GF-D8 (cell line): ENCODE data around the gene P2RY4.
"Not testable (repeated sequence)": the region's sequence is repeated elsewhere in the genome, so short reads cannot be mapped to it uniquely, and the experiment has no call there.

Experiments used
- DNase-seq: peaks from one replicate; lab custom pipeline; 2025; lab: John Stamatoyannopoulos, UW

Gene P2RY4

DNA sequence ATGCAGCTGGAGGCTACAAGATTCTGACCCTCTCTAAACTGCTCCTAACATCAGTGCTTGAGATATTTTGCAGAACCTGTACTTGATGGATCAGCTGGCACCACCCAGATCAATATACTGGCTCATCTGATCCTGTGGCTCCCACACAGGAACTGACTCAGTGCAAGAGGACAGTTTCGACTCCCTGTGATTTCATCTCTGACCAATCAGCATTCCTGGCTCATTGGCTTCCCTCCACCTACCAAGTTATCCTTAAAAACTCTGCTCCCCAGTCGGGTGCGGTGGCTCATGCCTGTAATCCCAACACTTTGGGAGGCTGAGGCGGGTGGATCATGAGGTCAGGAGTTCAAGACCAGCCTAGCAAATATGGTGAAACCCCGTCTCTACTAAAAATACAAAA is 16.4 kb downstream of the P2RY4 start:
- not testable (repeated sequence) for DNase-seq

DNA sequence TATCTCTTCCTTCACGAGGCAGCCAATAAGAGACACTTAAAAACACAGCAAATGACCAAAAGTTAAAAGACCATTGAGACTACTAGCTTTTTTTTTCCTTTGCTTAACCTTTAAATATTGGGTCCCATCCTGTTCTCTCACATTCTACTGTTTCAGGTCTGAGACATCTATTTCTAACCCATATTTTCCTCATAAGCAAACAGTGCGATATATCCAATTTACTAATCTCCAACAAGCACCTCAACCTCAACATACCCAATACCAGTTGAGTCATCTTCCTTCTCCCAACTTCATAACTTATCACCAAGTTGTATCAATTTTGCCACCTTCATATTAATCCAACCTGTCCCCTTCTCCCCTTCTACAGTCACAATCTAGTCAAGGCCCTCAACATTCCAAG is 18.5 kb downstream of the P2RY4 start:
- DNase-seq = no peak

DNA sequence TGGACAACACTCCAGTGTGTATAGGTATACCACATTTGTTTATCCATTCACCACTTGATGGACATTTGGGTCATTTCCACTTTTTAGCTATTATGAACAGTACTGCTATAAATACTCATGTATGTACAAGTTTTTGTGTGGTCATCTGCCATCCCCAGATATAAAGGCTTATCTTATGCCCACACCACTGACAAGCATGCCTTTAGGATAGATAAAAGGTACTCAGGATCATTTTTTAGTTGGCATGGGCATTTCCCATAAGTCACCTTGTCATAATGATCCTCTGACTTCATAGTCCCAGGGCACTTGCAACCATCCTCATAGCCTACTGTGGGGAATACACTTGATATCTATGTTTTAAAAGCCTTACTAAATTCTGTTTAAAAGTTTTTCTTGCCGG is 19.3 kb downstream of the P2RY4 start:
- DNase-seq = no peak

DNA sequence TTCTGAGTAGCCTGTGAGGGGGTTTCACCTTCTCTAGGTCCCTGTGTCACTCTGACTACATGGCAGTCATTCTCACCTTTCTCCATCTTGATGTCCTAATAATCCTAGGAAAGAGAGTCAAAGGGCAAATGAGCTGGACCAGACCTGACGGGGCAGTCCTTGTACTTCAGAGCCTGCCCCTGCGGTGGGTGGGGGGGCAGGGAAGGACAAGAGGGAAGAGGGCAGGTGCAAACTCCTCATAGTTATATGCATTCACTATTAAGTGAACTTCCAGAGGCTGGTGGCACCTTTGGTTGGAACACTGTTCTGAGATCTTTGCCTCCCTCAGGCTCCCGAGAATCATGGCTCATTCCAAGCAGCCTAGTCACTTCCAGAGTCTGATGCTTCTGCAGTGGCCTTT is 25.6 kb downstream of the P2RY4 start, which contains the start of gene AWAT1:
TSS of gene AWAT1 (plus strand) at position 301 of the 400 bp plus-strand sequence. CDS start at position 342, 41 bp downstream.
- no peak for DNase-seq

DNA sequence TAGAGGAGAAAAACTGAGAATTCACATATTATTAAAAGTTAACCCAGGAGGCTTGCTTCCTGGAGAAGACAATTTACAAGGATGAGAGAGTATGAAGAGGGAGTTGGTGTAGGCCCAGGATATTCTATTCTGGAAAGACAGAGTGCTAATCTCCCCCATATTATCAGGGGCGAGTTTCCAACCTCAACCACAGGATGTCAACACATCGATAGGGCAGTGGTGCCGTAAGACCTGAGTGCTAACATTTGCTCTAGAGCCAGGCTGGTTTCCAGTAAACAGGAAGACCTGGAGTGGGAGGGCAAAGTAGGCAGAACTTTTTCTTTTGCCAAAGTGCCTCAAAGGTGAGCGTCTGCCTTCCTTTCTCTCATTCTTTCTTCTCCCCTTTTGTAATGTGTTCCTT is 28.3 kb downstream of the P2RY4 start:
- DNase-seq = no peak

DNA sequence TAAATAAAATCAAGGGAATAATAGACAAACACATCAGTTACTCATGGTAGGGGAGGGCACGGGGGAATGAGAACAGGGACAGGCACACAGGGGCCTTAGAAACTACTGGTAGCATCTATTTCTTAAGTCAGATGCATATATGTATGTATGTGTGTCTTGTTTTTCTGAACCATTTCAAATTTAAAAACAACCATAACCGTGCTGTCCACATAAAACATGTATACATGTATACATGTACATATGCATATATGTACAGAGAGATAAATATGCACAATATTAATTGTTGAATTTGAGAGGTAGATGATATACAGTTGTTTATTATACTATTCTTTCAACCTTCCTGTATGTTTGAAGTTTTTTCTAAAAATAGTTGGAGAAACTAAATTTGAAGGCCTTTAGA is 33.3 kb downstream of the P2RY4 start:
- no peak for DNase-seq

DNA sequence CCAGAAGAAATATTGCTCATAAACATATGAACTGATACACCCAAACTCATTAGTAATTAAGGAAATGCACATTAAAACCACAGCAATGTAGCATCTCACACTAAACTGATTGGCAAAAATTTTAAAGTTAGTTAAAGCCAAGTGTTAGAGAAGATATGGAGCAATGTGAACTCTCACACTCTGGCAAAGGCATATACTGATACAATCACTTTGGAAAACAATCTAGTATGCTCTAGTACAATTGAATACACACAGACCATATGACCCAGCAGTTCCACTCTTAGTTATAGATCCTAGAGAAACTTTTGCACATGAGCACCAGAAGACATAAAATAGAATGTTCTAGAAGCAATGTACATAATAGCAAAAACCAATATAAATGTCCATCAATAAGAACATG is 34.0 kb downstream of the P2RY4 start:
- DNase-seq = no peak

DNA sequence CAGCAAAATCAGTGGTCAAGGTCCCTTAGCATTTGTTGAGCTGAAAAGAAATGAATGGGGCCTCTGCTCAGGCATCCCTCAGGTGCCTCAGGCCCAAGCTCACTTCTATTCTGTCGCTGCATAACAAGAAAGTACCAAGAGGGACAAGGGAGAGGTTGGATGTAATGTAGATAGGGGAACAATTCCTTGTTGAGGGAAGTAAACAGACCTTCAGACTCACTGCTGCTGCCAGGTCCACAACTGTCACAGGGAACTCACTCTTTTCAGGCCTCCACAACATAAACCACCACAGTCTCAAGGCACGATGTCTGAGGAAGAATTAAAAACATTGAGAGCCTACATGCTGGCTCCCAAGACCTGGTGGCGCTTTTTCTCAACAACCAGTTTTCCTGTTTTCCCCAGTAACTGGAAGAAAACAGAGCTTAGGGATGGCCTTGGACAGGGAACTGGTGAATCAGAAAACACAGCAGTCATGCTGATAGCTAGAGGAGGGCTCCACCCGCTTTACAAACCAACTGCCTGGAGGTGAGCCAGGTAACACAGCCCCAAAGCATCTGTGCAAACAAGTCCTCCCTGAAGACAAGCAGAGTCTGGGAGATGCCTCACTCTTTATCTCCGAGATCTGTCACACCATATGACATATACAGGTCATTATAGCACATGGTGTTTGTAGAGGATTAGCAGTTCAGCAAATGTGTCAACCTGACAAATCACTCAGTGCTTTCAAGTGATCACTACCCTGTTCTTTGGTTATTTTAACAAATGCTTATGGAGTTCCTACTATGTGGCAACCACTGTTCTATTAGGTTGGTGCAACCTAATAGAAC is 39.9 kb downstream of the P2RY4 start:
- DNase-seq = no peak

DNA sequence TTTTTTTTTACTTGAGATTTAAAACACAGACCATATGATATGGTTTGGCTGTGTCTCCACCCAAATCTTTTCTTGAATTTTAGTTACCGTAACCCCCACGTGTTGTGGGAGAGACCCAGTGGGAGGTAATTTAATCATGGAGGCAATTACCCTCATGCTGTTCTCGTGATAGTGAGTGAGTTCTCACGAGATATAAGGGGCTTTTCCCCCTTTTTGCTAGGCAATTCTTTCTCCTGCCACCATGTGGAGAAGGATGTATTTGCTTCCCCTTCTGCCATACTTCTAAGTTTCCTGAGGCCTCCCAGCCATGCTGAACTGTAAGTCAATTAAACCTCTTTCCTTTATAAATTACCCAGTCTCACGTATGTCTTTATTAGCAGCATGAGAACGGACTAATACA is 50.4 kb downstream of the P2RY4 start:
- DNase-seq = not testable (repeated sequence)

DNA sequence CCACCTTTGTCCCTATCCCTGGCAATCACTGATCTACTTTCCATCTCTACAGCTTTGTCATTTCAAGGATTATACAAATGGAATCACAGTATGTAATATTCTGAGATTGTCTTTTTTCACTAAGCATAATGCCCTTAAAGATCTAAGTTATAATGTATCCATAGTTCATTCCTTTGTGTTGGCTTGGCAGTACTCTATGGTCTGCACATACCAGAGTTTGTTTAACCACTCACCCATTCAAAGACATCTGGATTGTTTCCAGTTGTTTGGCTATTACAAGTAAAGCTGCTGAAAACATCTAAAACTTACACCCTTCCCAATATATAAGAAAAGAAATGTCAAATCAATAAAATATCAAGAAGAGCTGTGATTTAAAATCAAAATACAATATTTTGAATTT is 51.5 kb downstream of the P2RY4 start:
- DNase-seq = no peak
